NCI-H226 (cell line): ENCODE results near the gene PPM1M.

Source experiments
- DNase-seq: peaks from one replicate; pipeline ENCODE4 v3.0.0-alpha.2; 2015

Gene PPM1M

DNA sequence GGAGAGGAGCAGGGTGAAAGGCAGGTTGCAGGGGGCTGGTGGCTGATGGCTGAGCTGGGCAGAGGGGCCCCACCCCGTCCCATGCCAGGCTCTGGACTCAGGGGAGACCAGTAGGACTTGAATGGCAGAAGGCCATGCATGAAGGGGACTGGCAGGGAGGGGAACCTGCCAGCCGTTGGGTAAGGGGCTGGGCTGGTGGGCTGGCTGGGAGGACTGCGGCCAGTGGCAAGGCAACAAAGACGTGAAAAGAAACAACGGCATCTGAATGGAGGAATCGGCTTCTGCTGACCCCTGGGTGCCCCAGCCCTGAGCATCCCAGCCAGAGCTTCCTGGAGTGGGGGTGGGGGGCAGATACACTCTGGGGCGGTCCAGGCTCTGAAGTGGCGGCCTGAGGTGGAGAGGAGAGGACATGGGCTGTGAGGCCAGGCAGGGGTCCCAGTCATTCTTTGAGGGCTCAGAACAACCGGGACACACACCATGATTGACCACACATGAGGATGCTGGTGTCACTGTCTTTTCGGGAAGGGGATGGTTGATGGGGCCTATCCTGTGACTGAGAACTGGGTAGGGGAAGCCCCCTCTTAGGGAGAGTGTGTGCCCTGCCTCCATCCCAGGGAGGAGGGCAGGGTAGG, 53.8 kb downstream of the PPM1M start:
- DNase-seq, result no peak
